ENCODE results near the gene STK11.

DNA sequence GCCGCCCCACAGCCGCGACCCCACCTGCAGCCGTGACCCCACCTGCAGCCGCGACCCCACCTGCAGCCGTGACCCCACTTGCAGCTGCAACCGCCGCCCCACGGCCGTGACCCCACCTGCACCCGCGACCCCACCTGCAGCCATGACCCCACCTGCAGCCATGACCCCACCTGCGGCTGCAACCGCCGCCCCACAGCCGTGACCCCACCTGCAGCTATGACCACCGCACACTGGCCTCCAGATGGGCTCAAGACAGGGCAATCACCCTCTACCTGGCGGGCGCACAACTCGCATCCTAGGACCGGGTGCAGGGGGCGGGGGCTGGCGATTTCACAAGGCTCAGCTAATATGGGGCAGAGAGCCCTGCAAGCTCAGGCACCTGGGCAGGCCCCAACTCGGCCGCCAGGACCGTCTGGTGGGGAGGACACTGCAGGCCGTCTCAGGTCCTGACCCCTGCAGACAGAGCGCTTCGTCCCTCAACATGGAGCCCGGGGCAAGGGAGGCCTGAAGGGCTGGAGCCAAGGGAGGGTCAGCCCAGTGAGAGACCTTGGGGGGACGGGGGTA lies 46.6 kb upstream of the STK11 start:
- TF ChIP-seq MAFK (IDR thresholded peaks at IDR 0.05; ENCODE audit: low read depth, low read length) (no peak), POLR2A (IDR thresholded peaks at IDR 0.05; ENCODE audit: low read depth, low read length) (no peak), FOS (IDR thresholded peaks at IDR 0.05; ENCODE audit: low read depth, low read length) (no peak), CTCF (conservative IDR thresholded peaks at IDR 0.05; ENCODE audit: low read depth, low read length) (no peak), BHLHE40 (IDR thresholded peaks at IDR 0.05; ENCODE audit: low read depth, low read length) (no peak)
- TF ChIP-seq, protein P1, sequence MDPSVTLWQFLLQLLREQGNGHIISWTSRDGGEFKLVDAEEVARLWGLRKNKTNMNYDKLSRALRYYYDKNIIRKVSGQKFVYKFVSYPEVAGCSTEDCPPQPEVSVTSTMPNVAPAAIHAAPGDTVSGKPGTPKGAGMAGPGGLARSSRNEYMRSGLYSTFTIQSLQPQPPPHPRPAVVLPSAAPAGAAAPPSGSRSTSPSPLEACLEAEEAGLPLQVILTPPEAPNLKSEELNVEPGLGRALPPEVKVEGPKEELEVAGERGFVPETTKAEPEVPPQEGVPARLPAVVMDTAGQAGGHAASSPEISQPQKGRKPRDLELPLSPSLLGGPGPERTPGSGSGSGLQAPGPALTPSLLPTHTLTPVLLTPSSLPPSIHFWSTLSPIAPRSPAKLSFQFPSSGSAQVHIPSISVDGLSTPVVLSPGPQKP (IDR thresholded peaks at IDR 0.05; ENCODE audit: borderline replicate concordance, low read depth, low read length): no peak

All from IMR-90 (cell line).